ENCODE data around the gene PALLD.

DNA sequence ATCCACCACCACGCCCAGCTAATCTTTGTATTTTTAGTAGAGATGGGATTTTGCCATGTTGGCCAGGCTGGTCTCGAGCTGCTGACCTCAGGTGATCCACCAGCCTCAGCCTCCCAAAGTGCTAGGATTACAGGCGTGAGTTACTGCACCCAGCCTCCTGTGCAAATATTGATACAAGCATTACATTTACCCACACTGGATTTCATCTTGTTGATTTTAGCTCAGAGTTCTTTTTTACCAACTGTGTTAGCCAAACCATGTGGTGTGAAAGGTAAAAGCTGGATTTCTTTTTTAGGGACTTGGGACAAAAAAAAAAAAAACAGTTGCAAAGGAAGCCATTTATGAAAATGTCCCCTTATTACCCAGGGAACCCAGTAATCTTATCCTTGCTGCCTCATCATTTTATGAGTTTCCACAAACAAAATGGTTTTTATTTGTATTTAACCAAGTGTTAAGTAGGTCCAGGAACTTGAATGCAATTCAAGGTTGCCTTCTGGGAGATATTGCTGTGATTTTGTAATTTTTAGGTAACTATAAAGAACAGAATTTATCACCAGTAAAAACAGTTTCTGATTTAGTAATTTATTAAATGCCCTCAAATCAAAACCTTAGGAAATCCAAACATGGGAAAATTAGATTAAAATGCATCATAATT, 202.5 kb downstream of the PALLD start:
- no peak for TF ChIP-seq SIX5 (IDR thresholded peaks at IDR 0.05; ENCODE audit: low read depth, low read length)
- no peak for TF ChIP-seq EP300 (IDR thresholded peaks at IDR 0.05; ENCODE audit: borderline replicate concordance in 1 of 2, low read depth in 2 of 2, low read length in 2 of 2)
- no peak for TF ChIP-seq POLR2AphosphoS5 (IDR thresholded peaks at IDR 0.05; ENCODE audit: low read depth, low read length)

Measured in H1 (cell line).